SK-N-SH (cell line): Measurements from ENCODE around the gene MRM2. TPM values are rescaled to one million over a fixed set of nuclear protein-coding genes. Genes with fewer than 3 reads are reported as not detected.

Experiments used
- CTCF ChIA-PET: fragments of 300-600, 350-600 bp; formaldehyde crosslinking; extraction: SDS; loops from one replicate; lab custom pipeline; 2021; lab: Yijun Ruan, JAX
- POLR2A ChIA-PET: fragments of 350-600 bp; sonication (Branson Sonifier 250); formaldehyde crosslinking; extraction: SDS; loops from one replicate; lab custom pipeline; 2020; ENCODE audit warnings: antibody characterized with exemption, inconsistent platforms; lab: Yijun Ruan, JAX
- DNase-seq: peaks from one replicate; pipeline ENCODE4 v3.0.0; 2012
- H2AFZ ChIP-seq: fragments of 200-600 bp; sonication (generic); 2 replicates; pipeline ENCODE4 v1.8.1; 2016; ENCODE audit warnings: antibody characterized with exemption, mild to moderate bottlenecking, low read depth
- H3F3A ChIP-seq: fragments of 200-600 bp; sonication (generic); replicated peaks from 2 replicates; pipeline ENCODE3; 2016; ENCODE audit warnings: antibody characterized with exemption, mild to moderate bottlenecking; ENCODE audit not compliant: insufficient read depth
- H3K27ac ChIP-seq, 2 experiments: fragments of 200-500 bp in 1 of 2; fragments of 200-600 bp in 1 of 2; sonication (Bioruptor generic) in 1 of 2; sonication (generic), shearing (Covaris generic) in 1 of 2; 2 replicates each; pipeline versions ENCODE4 v1.5.1 to v1.6.1; 2014 to 2016; ENCODE audit warnings: low read depth in 2 of 2, inconsistent platforms in 1 of 2, low read length in 1 of 2, mild to moderate bottlenecking in 1 of 2, mixed read lengths in 1 of 2
- H3K27me3 ChIP-seq: fragments of 200-600 bp; sonication (generic), shearing (Covaris generic); 2 replicates; pipeline ENCODE4 v1.6.1; 2016; ENCODE audit warnings: mixed run types; ENCODE audit not compliant: insufficient read depth
- H3K36me3 ChIP-seq, 2 experiments: fragments of 200-500 bp in 1 of 2; fragments of 200-600 bp in 1 of 2; sonication (Bioruptor generic) in 1 of 2; sonication (generic) in 1 of 2; replicated peaks in 1 of 2; 2 replicates each; pipeline versions ENCODE3 to v1.5.1; 2014 to 2016; ENCODE audit warnings: low read length in 1 of 2, mild to moderate bottlenecking in 1 of 2; ENCODE audit not compliant: insufficient read depth in 2 of 2, control insufficient read depth in 1 of 2
- H3K4me1 ChIP-seq, 2 experiments: fragments of 200-500 bp in 1 of 2; fragments of 200-600 bp in 1 of 2; sonication (Bioruptor generic) in 1 of 2; sonication (generic), shearing (Covaris generic) in 1 of 2; 2 replicates each; pipeline versions ENCODE4 v1.5.1 to v1.6.1; 2014 to 2016; ENCODE audit warnings: low read depth in 1 of 2, low read length in 1 of 2, mixed run types in 1 of 2; ENCODE audit not compliant: insufficient read depth in 2 of 2, control insufficient read depth in 1 of 2
- H3K4me2 ChIP-seq: fragments of 200-600 bp; sonication (generic), shearing (Covaris generic); 2 replicates; pipeline ENCODE4 v1.6.1; 2017; ENCODE audit warnings: mixed run types
- H3K4me3 ChIP-seq, 2 experiments: fragments of 200-500 bp in 1 of 2; fragments of 200-600 bp in 1 of 2; sonication (Bioruptor generic) in 1 of 2; sonication (generic), shearing (Covaris generic) in 1 of 2; 2 replicates each; pipeline versions ENCODE4 v1.5.1 to v1.8.1; 2014 to 2016; ENCODE audit warnings: low read depth in 2 of 2, inconsistent platforms in 1 of 2, low read length in 1 of 2, mild to moderate bottlenecking in 1 of 2, mixed read lengths in 1 of 2, moderate library complexity in 1 of 2
- H3K79me2 ChIP-seq: fragments of 200-600 bp; sonication (generic); 2 replicates; pipeline ENCODE4 v1.8.1; 2017; ENCODE audit warnings: mild to moderate bottlenecking; ENCODE audit not compliant: insufficient read depth
- H3K9ac ChIP-seq: fragments of 200-600 bp; sonication (generic); 2 replicates; pipeline ENCODE4 v1.6.1; 2017; ENCODE audit warnings: mixed run types
- H3K9me2 ChIP-seq: fragments of 200-600 bp; sonication (generic); 2 replicates; pipeline ENCODE4 v1.6.1; 2017; ENCODE audit warnings: mixed run types
- H3K9me3 ChIP-seq: fragments of 200-600 bp; sonication (generic); 2 replicates; pipeline ENCODE4 v1.6.1; 2017; ENCODE audit warnings: mixed run types, mild to moderate bottlenecking, moderate library complexity
- H4K20me1 ChIP-seq: fragments of 200-600 bp; sonication (generic); 2 replicates; pipeline ENCODE4 v1.6.1; 2017; ENCODE audit warnings: mild to moderate bottlenecking, mixed run types; ENCODE audit not compliant: insufficient read depth
- CHD2 ChIP-seq: fragments of 150-350 bp; IDR thresholded peaks from 2 replicates; pipeline ENCODE4 v1.6.1; 2018; ENCODE audit warnings: low read length; ENCODE audit not compliant: partially characterized antibody
- ELF1 ChIP-seq: IDR thresholded peaks from 2 replicates; pipeline ENCODE4 v1.4.0; 2012
- EP300 ChIP-seq, 2 experiments: IDR thresholded peaks; 2 replicates each; pipeline versions ENCODE4 v1.4.0 to v1.6.1; 2012; ENCODE audit warnings: borderline replicate concordance in 1 of 2, low read depth in 1 of 2, low read length in 1 of 2
- FOSL2 ChIP-seq: IDR thresholded peaks from 2 replicates; pipeline ENCODE4 v1.4.0; 2012; ENCODE audit warnings: low read depth, mild to moderate bottlenecking, moderate library complexity, borderline replicate concordance
- FOXJ3 ChIP-seq: sonication (generic); formaldehyde crosslinking; IDR thresholded peaks from 2 replicates; pipeline ENCODE4 v1.5.1; 2020; ENCODE audit warnings: mild to moderate bottlenecking, missing genetic modification reagents
- FOXM1 ChIP-seq: IDR thresholded peaks from 2 replicates; pipeline ENCODE4 v1.4.0; 2012; ENCODE audit warnings: low read depth, mild to moderate bottlenecking
- GATA2 ChIP-seq: sonication (generic); formaldehyde crosslinking; IDR thresholded peaks from 2 replicates; pipeline ENCODE4 v1.5.0; 2020; ENCODE audit warnings: mild to moderate bottlenecking, missing genetic modification reagents
- MEF2A ChIP-seq: IDR thresholded peaks from 2 replicates; pipeline ENCODE4 v1.4.0; 2012; ENCODE audit warnings: low read depth, borderline replicate concordance
- NFIC ChIP-seq: IDR thresholded peaks from 2 replicates; pipeline ENCODE4 v1.4.0; 2012; ENCODE audit warnings: borderline replicate concordance
- NRF1 ChIP-seq: IDR thresholded peaks from 2 replicates; pipeline ENCODE4 v1.6.1; 2012; ENCODE audit warnings: low read depth, mild to moderate bottlenecking, low read length
- RAD21 ChIP-seq: IDR thresholded peaks from 2 replicates; pipeline ENCODE4 v1.6.1; 2012; ENCODE audit warnings: mild to moderate bottlenecking, low read length
- REST ChIP-seq: IDR thresholded peaks from 2 replicates; pipeline ENCODE4 v1.6.1; 2012; ENCODE audit warnings: mild to moderate bottlenecking, low read depth, low read length, moderate library complexity
- RFX5 ChIP-seq: IDR thresholded peaks from 2 replicates; pipeline ENCODE4 v1.6.1; 2012; ENCODE audit warnings: mild to moderate bottlenecking, improper control_type of control experiment, low read length
- RXRA ChIP-seq: IDR thresholded peaks from 2 replicates; pipeline ENCODE4 v1.4.0; 2012; ENCODE audit warnings: low read depth, mild to moderate bottlenecking, borderline replicate concordance
- SMC3 ChIP-seq: IDR thresholded peaks from 2 replicates; pipeline ENCODE4 v1.6.1; 2012; ENCODE audit warnings: low read depth, low read length, improper control_type of control experiment
- TAF1 ChIP-seq: IDR thresholded peaks from 2 replicates; pipeline ENCODE4 v1.6.1; 2012; ENCODE audit warnings: low read depth, mild to moderate bottlenecking, low read length, moderate library complexity, borderline replicate concordance
- TEAD4 ChIP-seq: IDR thresholded peaks from 2 replicates; pipeline ENCODE4 v1.4.0; 2012; ENCODE audit warnings: mild to moderate bottlenecking, borderline replicate concordance; ENCODE audit not compliant: insufficient read depth
- USF1 ChIP-seq: IDR thresholded peaks from 2 replicates; pipeline ENCODE4 v1.4.0; 2012; ENCODE audit warnings: low read depth, borderline replicate concordance
- YY1 ChIP-seq: IDR thresholded peaks from 2 replicates; pipeline ENCODE4 v1.4.0; 2012; ENCODE audit warnings: low read depth, mild to moderate bottlenecking
- WGBS: methylation state at CpG from one replicate; pipeline ENCODE4 v1.1.6; 2017; ENCODE audit warnings: low lambda C conversion rate; 5-methylcytosine and 5-hydroxymethylcytosine counted together
- polyA plus RNA-seq, 3 experiments: library from polyadenylated mRNA; depleted of rRNA; stranded (reverse); fragments of >200 nt; gene quantifications; 2 replicates each; pipeline ENCODE4 v1.2.3, GENCODE V29; 2012

The MRM2 gene
- polyA plus RNA-seq, 1 of the 3 experiments (the other 2 are of a cell fraction), result 30.7 TPM

DNA sequence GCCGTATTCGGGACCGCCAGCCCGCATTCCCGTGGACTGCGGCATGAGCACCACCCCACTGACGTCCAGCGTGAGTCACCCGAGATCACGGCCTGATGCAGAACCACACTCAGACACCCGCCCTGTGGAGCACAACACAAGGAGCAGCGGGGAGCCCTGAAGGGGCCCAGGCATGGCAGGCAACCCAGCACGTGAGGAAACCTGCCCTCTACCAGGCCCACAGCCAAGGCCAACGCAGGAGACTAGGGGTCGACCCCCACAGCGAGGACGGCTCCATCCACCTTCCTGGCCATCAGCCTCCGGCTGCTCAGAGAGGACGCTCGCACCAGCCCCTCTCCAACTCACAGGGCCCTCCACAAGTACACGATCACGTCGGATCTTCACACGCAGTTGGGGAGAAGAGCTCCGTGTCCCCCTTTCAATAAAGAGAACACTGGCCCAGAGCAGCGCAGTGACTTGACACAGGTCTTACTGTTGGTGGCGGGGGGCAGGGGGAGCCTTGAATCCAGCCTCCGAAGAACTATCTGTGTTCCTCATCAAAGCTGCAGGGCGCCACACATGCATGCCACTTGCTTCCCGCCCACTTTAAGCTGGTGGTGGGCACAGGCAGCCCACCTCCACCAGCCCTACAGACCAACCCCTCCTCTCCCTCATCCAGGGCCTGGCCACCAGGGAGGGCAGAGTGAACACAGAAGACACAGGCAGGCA lies 31.3 kb downstream of the MRM2 start:
- H3K27ac ChIP-seq, result no peak overlapping the region
- WGBS, result 94% methylated on average over 29 of the region's 30 CpGs
- H2AFZ ChIP-seq, result no peak overlapping the region
- CTCF ChIA-PET, result interaction anchor here (0.9 to 2.5 kb wide), 10 partner anchors 22 to 547 kb away, joined by 3 to 23 read pairs (median 7); partner anchors contain the start of gene MAD1L1
- H3K4me1 ChIP-seq, result peaks cover 0 to 8% of the 10 kb centered on the region in 2 experiments; a peak in 1 of 4 replicates
- no peak overlapping the region for H3K9ac ChIP-seq
- H3K9me2 ChIP-seq, result no peaks in the 10 kb centered on the region
- no peak overlapping the region for H3K4me3 ChIP-seq
- no peak for DNase-seq
- no peaks in the 10 kb centered on the region for H3K79me2 ChIP-seq
- peaks cover 54 to 60% of the 10 kb centered on the region in 2 experiments for H3K36me3 ChIP-seq
- no peaks in the 10 kb centered on the region for H3K9me3 ChIP-seq
- TF ChIP-seq FOXJ3 (CRISPR knock-in tag), result no peak
- no peak for TF ChIP-seq YY1
- no peak for TF ChIP-seq RXRA
- TF ChIP-seq REST, result no peak
- no peak for TF ChIP-seq MEF2A
- TF ChIP-seq TEAD4, result no peak
- no peak for TF ChIP-seq USF1
- no peak for TF ChIP-seq NRF1
- no peak for TF ChIP-seq FOXM1
- TF ChIP-seq SMC3, result no peak
- TF ChIP-seq NFIC, result no peak
- TF ChIP-seq EP300 (IDR thresholded peaks at IDR 0.05; ENCODE audit: borderline replicate concordance in 1 of 2, low read depth in 1 of 2, low read length in 1 of 2), result no peak
- no peak for TF ChIP-seq ELF1
- POLR2A ChIA-PET, result no interaction called here
- 0 out of 2 replicates have a peak, but pooled peaks cover 5% of the 10 kb centered on the region for H4K20me1 ChIP-seq
- H3F3A ChIP-seq, result no peaks in the 10 kb centered on the region
- H3K4me2 ChIP-seq, result no peak overlapping the region
- no peaks in the 10 kb centered on the region for H3K27me3 ChIP-seq

- POLR2A ChIA-PET, result interaction anchor here (0.5 to 0.7 kb wide), 3 partner anchors 164 to 538 kb away, joined by 3 read pairs; no protein-coding TSS in a partner anchor
- Histone ChIP-seq H3K79me2 (no peaks in the 10 kb centered on the region), H3K4me2 (no peak overlapping the region), H4K20me1 (0 out of 2 replicates have a peak, but pooled peaks cover 5% of the 10 kb centered on the region), H3K9ac (no peak overlapping the region), H3K27ac (no peak overlapping the region; a peak in 1 of 4 replicates), H3K4me3 (no peak overlapping the region), H2AFZ (no peak overlapping the region), H3K27me3 (no peaks in the 10 kb centered on the region), H3K4me1 (peaks cover 0 to 14% of the 10 kb centered on the region in 2 experiments; a peak in 1 of 4 replicates), H3F3A (no peaks in the 10 kb centered on the region), H3K9me2 (no peaks in the 10 kb centered on the region), H3K36me3 (peaks cover 48 to 55% of the 10 kb centered on the region in 2 experiments), H3K9me3 (no peaks in the 10 kb centered on the region)
- WGBS, result 72% methylated on average over 7 of the region's 8 CpGs
- CTCF ChIA-PET, result interaction anchor here (0.6 to 2.7 kb wide), 53 partner anchors 10 to 647 kb away, joined by 3 to 23 read pairs (median 4); partner anchors contain the start of gene MAD1L1
- DNase-seq, result no peak
- TF ChIP-seq NFIC (no peak), FOXJ3 (CRISPR knock-in tag) (no peak), FOSL2 (no peak), YY1 (no peak), GATA2 (CRISPR knock-in tag) (no peak), TAF1 (no peak), SMC3 (no peak), RFX5 (no peak), TEAD4 (no peak), USF1 (no peak), RAD21 (no peak), CHD2 (no peak), RXRA (no peak), EP300 (IDR thresholded peaks at IDR 0.05; ENCODE audit: borderline replicate concordance in 1 of 2, low read depth in 1 of 2, low read length in 1 of 2) (no peak)
Measured at GRCh38 chr7:2209961-2210323, 32.1 kb downstream of the MRM2 start.
